Pancreas (tissue), 10 donors: ENCODE measurements around the gene POPDC2. TPM values are rescaled to one million over a fixed set of nuclear protein-coding genes. Genes with fewer than 3 reads are reported as not detected.
"Not testable (repeated sequence)": the region's sequence is repeated elsewhere in the genome, so short reads cannot be mapped to it uniquely, and the experiment has no call there.

Source experiments
- ATAC-seq, 4 donors: fragments of 200-7000 bp; cut with Tn5 transposase; one replicate each; pipeline versions ENCODE4 v1.8.0 to v1.9.1; 2020; ENCODE audit warnings: mild to moderate bottlenecking in 4 of 4, moderate library complexity in 4 of 4
- DNase-seq, 6 donors: peaks; one replicate each; pipeline ENCODE4 v3.0.0-alpha.2; 2020
- FAIRE-seq: peaks from 2 replicates; lab custom pipeline; 2012; peaks lifted over from hg19 to GRCh38; lab: Jason Lieb, UNC
- H3K27ac ChIP-seq, 4 donors: fragments of 200-600 bp; sonication (generic); 1 replicate in 3 of 4; 2 replicates in 1 of 4; pipeline versions ENCODE4 v1.5.0 to v1.8.0; 2020
- H3K27me3 ChIP-seq, 4 donors: fragments of 200-600 bp; one replicate each; pipeline ENCODE4 v1.8.0; 2021
- H3K36me3 ChIP-seq, 3 donors: fragments of 200-600 bp; sonication (generic) in 1 of 3; one replicate each; pipeline versions ENCODE4 v1.5.0 to v1.8.0; 2020 to 2021
- H3K4me1 ChIP-seq, 3 donors: fragments of 200-600 bp; one replicate each; pipeline ENCODE4 v1.8.0; 2021
- H3K4me3 ChIP-seq, 4 donors: fragments of 200-600 bp; sonication (generic) in 2 of 4; one replicate each; pipeline versions ENCODE4 v1.5.0 to v1.8.0; 2020 to 2021
- H3K9me3 ChIP-seq, 4 donors: fragments of 200-600 bp; one replicate each; pipeline ENCODE4 v1.8.0; 2021
- WGBS, 2 donors: extraction: QIAGEN DNeasy Blood & Tissue Kit; methylation state at CpG; one replicate each; pipeline ENCODE4 v1.1.7; 2013; 5-methylcytosine and 5-hydroxymethylcytosine counted together
- intact Hi-C, 3 donors: fragments of 100-400 bp; cut with DNase I; formaldehyde crosslinking; loops; one replicate each; pipeline versions ENCODE4 v1.11.1 to v1.14.2; 2022
- polyA plus RNA-seq, 2 donors: library from polyadenylated mRNA; stranded (reverse); fragments of 200-250 nt; gene quantifications; one replicate each; pipeline ENCODE4 v1.2.3, GENCODE V29; 2013
- total RNA-seq, 6 donors: library from RNA; stranded (reverse); fragmentation: NEBNext Ultra II Directional in 4 of 6; extraction: Animal tissue kit (Norgen Biotek cat#: 25700) in 4 of 6; gene quantifications; one replicate each; pipeline versions ENCODE4 v1.2.1 to v1.2.4, GENCODE V29; 2021 to 2023
- TF ChIP-seq, protein P1 (sequence below), 4 donors: fragments of 200-600 bp; sonication (generic) in 3 of 4; IDR thresholded peaks; one replicate each; pipeline versions ENCODE4 v1.5.0 to v1.8.0; 2021; ENCODE audit warnings: antibody characterized with exemption in 4 of 4
- donor health status: healthy with polysubstance abuse.
- donor health status: DM: no; HTN: no; CAD: no; lungs with moderate emphysema.
- donor health status: DM: no; HTN: no; CAD: no.
- donor health status: control.
- donor health status: control.
- donor health status: Bipolar disorder and iron deficiency.
- donor health status: DM: yes; HTN: yes; CAD: no.
- donor health status: DM: no; HTN: no; CAD: no.
- donor health status: DM: no; HTN: no; CAD: no.
- donor health status: DM: yes; HTN: yes; CAD: no.

Gene POPDC2
- total and polyA plus RNA-seq, 8 donors, result 0.52 to 6.7 (median 1.3) TPM

DNA sequence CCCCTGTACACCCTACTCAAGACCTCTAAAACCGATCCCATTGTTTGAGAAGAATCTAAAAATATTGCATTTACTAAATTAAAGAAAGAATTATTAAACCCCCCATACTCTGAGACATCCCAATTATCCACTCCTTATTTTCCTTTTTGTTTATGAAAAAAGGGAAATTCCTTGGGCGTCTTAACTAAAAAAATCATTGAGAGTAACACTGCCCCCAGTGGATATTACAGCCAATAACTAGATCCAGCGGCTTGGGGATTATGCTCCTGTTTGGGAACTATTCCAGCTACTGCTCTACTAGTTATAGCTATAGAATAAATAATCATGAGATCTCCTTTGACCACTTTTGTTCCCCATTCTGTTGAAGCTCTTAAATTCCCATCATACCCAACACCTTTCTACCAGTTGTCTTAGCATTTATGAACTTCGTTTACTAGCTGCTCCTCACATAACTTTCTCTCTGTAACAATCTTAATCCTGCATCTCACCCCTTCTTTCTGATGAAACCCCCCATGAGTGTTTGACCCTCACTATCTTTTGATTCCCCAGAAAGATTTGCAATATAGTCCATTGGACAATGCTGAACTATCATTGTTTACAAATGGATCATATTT lies 29.8 kb upstream of the POPDC2 start:
- no peaks in the 10 kb centered on the region for H3K27me3 ChIP-seq
- no peaks in the 10 kb centered on the region for H3K36me3 ChIP-seq
- TF ChIP-seq, protein P1, sequence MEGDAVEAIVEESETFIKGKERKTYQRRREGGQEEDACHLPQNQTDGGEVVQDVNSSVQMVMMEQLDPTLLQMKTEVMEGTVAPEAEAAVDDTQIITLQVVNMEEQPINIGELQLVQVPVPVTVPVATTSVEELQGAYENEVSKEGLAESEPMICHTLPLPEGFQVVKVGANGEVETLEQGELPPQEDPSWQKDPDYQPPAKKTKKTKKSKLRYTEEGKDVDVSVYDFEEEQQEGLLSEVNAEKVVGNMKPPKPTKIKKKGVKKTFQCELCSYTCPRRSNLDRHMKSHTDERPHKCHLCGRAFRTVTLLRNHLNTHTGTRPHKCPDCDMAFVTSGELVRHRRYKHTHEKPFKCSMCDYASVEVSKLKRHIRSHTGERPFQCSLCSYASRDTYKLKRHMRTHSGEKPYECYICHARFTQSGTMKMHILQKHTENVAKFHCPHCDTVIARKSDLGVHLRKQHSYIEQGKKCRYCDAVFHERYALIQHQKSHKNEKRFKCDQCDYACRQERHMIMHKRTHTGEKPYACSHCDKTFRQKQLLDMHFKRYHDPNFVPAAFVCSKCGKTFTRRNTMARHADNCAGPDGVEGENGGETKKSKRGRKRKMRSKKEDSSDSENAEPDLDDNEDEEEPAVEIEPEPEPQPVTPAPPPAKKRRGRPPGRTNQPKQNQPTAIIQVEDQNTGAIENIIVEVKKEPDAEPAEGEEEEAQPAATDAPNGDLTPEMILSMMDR (IDR thresholded peaks at IDR 0.05), result peak; percentile 23 to 51 (median 42)
- no peaks in the 10 kb centered on the region for H3K9me3 ChIP-seq
- no peaks in the 10 kb centered on the region for H3K4me1 ChIP-seq
- intact Hi-C loops, result no loop called here
- DNase-seq, result no peak
- FAIRE-seq, result no peak
- H3K4me3 ChIP-seq, result no peak overlapping the region
- H3K27ac ChIP-seq, result no peak overlapping the region
- WGBS, 2 donors, result 43 to 50% methylated on average over 4 of the region's 4 CpGs
- peak in 3 of 4 donors; percentile 63 to 80 (median 75) for ATAC-seq

DNA sequence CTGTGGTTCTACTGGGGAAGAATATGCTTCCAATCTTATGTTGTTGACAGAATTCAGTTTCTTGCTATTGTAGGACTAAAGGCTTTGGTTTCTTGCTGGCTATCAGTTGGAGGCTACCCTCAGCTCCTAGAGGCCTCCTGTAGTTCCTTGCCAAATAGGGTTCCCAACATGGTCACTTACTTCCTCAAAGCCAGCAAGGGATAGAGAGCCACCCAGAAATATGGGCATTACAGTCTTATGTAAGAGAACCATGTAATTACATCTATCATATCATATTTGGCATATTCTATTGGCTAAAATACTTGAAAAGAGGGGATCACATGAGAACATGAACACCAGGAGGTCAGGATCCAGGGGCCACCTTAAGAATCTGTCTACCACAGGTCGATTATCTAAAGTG lies 23.0 kb upstream of the POPDC2 start:
- intact Hi-C loops, result no loop called here
- ATAC-seq (no peak), DNase-seq (no peak), FAIRE-seq (no peak)
- no peak overlapping the region for H3K4me3 ChIP-seq
- H3K27ac ChIP-seq, result no peak overlapping the region
- H3K9me3 ChIP-seq, result no peaks in the 10 kb centered on the region
- 3 to 12% methylated on average over 1 of the region's 1 CpG for WGBS, 2 donors
- H3K36me3 ChIP-seq, result no peaks in the 10 kb centered on the region
- H3K27me3 ChIP-seq, result no peaks in the 10 kb centered on the region
- H3K4me1 ChIP-seq, result no peaks in the 10 kb centered on the region
- TF ChIP-seq, protein P1 (IDR thresholded peaks at IDR 0.05), result no peak

GRCh38 chr3:119681279-119681678 lies 20.9 kb upstream of the POPDC2 start:
- no peak overlapping the region for H3K4me3 ChIP-seq
- no peaks in the 10 kb centered on the region for H3K36me3 ChIP-seq
- H3K4me1 ChIP-seq, result peaks cover 0 to 6% (median 3%) of the 10 kb centered on the region in 3 donors
- H3K27ac ChIP-seq, result no peak overlapping the region
- H3K27me3 ChIP-seq, result no peaks in the 10 kb centered on the region
- 32 to 48% methylated on average over 1 of the region's 1 CpG for WGBS, 2 donors
- peak in 1 of 4 donors; percentile 17 for ATAC-seq
- TF ChIP-seq, protein P1 (IDR thresholded peaks at IDR 0.05), result no peak
- FAIRE-seq, result peak; percentile 47
- no peak for DNase-seq
- no peaks in the 10 kb centered on the region for H3K9me3 ChIP-seq
- intact Hi-C loops, result no loop called here

DNA sequence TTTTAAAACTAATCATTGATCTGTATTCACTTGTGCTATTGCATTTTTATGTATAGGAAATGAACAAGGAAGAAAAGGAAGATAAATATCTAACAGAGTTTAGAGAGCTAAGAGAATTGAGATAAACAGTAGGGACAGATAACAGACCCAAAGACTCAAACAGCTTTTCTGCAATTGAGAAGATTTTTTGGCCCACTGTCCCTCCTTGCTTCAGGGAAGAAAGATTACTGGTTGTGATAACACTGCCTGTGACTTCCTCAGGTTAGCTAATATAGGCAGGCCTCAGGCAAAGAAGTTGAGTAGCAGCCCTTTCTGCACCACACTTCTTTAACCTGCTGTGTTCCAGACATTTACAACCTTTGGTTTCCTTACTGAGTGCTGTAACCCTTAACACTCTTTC lies 19.5 kb upstream of the POPDC2 start:
- intact Hi-C loops, result no loop called here
- Histone ChIP-seq H3K4me3 (no peak overlapping the region), H3K36me3 (no peaks in the 10 kb centered on the region), H3K9me3 (no peaks in the 10 kb centered on the region), H3K27me3 (no peaks in the 10 kb centered on the region), H3K27ac (no peak overlapping the region), H3K4me1 (peaks cover 5 to 16% (median 13%) of the 10 kb centered on the region in 3 donors)
- FAIRE-seq (no peak), ATAC-seq (no peak), DNase-seq (no peak)
- TF ChIP-seq, protein P1 (IDR thresholded peaks at IDR 0.05), result no peak

- DNase-seq, intact Hi-C loops, H3K9me3 ChIP-seq, H3K36me3 ChIP-seq, H3K4me3 ChIP-seq, FAIRE-seq, H3K27ac ChIP-seq, H3K27me3 ChIP-seq, ATAC-seq: not testable (repeated sequence)
- peaks cover 5 to 16% (median 13%) of the 10 kb centered on the region in 3 donors for H3K4me1 ChIP-seq
- WGBS, 2 donors, result 93 to 94% methylated on average over 10 of the region's 10 CpGs
Observed at GRCh38 chr3:119678209-119678608, 17.8 kb upstream of the POPDC2 start.
